B cell (primary cell): ENCODE measurements around the gene PLA2G1B. TPM values are rescaled to one million over a fixed set of nuclear protein-coding genes. Genes with fewer than 3 reads are reported as not detected.

Experiments
- ATAC-seq: fragments of 200-7000 bp; cut with Tn5 transposase; one replicate; pipeline ENCODE4 v1.10.0; 2021; ENCODE audit warnings: low read depth, mild to moderate bottlenecking, moderate number of reproducible peaks, moderate library complexity
- CTCF ChIA-PET: fragments of 350-600 bp; sonication (Branson Sonifier 250); formaldehyde crosslinking; loops from one replicate; lab custom pipeline; 2021; ENCODE audit warnings: antibody characterized with exemption, inconsistent platforms; lab: Charles Lee
- POLR2A ChIA-PET: fragments of 350-600 bp; sonication (Branson Sonifier 250); formaldehyde crosslinking; loops from one replicate; lab custom pipeline; 2021; ENCODE audit warnings: antibody characterized with exemption; lab: Charles Lee
- DNase-seq: peaks from one replicate; pipeline ENCODE4 v3.0.0; 2013
- H2AFZ ChIP-seq: 2 replicates; pipeline ENCODE4 v1.6.1; 2012; ENCODE audit warnings: mild to moderate bottlenecking, low read depth, low read length; ENCODE audit not compliant: insufficient read depth, poor library complexity, severe bottlenecking
- H3K27ac ChIP-seq, 2 donors: 1 replicate in 1 of 2; 2 replicates in 1 of 2; pipeline ENCODE4 v1.5.1; 2012 to 2013; ENCODE audit warnings: low read length in 2 of 2, mild to moderate bottlenecking in 2 of 2, moderate library complexity in 1 of 2
- H3K27me3 ChIP-seq, 4 experiments: fragments of 200-600 bp in 1 of 4; sonication (generic) in 1 of 4; replicated peaks in 1 of 4; 1 replicate in 2 of 4; 2 replicates in 2 of 4; pipeline versions ENCODE4 v1.6.1 to v1.7.0; 2013 to 2016; ENCODE audit warnings: low read length in 3 of 4, mild to moderate bottlenecking in 2 of 4, mixed read lengths in 1 of 4, moderate library complexity in 1 of 4; ENCODE audit not compliant: insufficient read depth in 4 of 4, control insufficient read depth in 3 of 4; ENCODE audit errors: control extremely low read depth in 1 of 4
- H3K36me3 ChIP-seq, 2 experiments: replicated peaks in 1 of 2; 1 replicate in 1 of 2; 2 replicates in 1 of 2; pipeline versions ENCODE4 v1.6.1 to v1.7.1; 2013; ENCODE audit warnings: low read length in 1 of 2; ENCODE audit not compliant: insufficient read depth in 2 of 2, control insufficient read depth in 1 of 2; ENCODE audit errors: control extremely low read depth in 1 of 2, extremely low read depth in 1 of 2
- H3K4me1 ChIP-seq, 2 donors: fragments of 200-600 bp in 1 of 2; sonication (generic) in 1 of 2; 1 replicate in 1 of 2; 2 replicates in 1 of 2; pipeline versions ENCODE4 v1.5.1 to v1.6.1; 2013 to 2017; ENCODE audit warnings: low read length in 2 of 2; ENCODE audit not compliant: control insufficient read depth in 2 of 2, insufficient read depth in 2 of 2
- H3K4me2 ChIP-seq: replicated peaks from 2 replicates; pipeline ENCODE3; 2012; ENCODE audit warnings: mild to moderate bottlenecking, low read depth, low read length; ENCODE audit not compliant: poor library complexity, severe bottlenecking
- H3K4me3 ChIP-seq, 5 experiments: fragments of 200-600 bp in 1 of 5; sonication (generic) in 1 of 5; 1 replicate in 3 of 5; 2 replicates in 2 of 5; pipeline versions ENCODE4 v1.5.1 to v1.7.0; 2011 to 2016; ENCODE audit warnings: low read length in 4 of 5, mild to moderate bottlenecking in 4 of 5, low read depth in 2 of 5, control low read depth in 1 of 5, moderate library complexity in 1 of 5; ENCODE audit not compliant: insufficient read depth in 1 of 5; ENCODE audit errors: control extremely low read depth in 1 of 5, extremely low read depth in 1 of 5
- H3K79me2 ChIP-seq: fragments of 200-600 bp; sonication (generic); one replicate; pipeline ENCODE4 v1.6.0; 2016; ENCODE audit warnings: low read length; ENCODE audit not compliant: control insufficient read depth, insufficient read depth
- H3K9ac ChIP-seq: fragments of 200-600 bp; sonication (generic); 2 replicates; pipeline ENCODE4 v1.6.1; 2017; ENCODE audit warnings: mild to moderate bottlenecking, low read length, moderate library complexity
- H3K9me3 ChIP-seq, 3 donors: one replicate each; pipeline versions ENCODE4 v1.6.1 to v1.7.1; 2013; ENCODE audit warnings: low read length in 2 of 3; ENCODE audit not compliant: control insufficient read depth in 2 of 3, insufficient read depth in 1 of 3; ENCODE audit errors: control extremely low read depth in 1 of 3
- H4K20me1 ChIP-seq: 2 replicates; pipeline ENCODE4 v1.6.0; 2012; ENCODE audit warnings: mild to moderate bottlenecking, low read length; ENCODE audit not compliant: insufficient read depth, control insufficient read depth, poor library complexity, severe bottlenecking
- H3K27ac Mint-ChIP-seq: one replicate; pipeline ENCODE4 v1.8.0; 2021; ENCODE audit warnings: mixed read lengths
- H3K27me3 Mint-ChIP-seq: one replicate; pipeline ENCODE4 v1.8.0; 2021; ENCODE audit warnings: mixed read lengths
- H3K4me1 Mint-ChIP-seq: one replicate; pipeline ENCODE4 v1.8.0; 2021; ENCODE audit warnings: mixed read lengths
- H3K4me3 Mint-ChIP-seq: one replicate; pipeline ENCODE4 v1.8.0; 2021; ENCODE audit warnings: mixed read lengths
- H3K9me3 Mint-ChIP-seq: one replicate; pipeline ENCODE4 v1.8.0; 2022; ENCODE audit warnings: mixed read lengths; ENCODE audit not compliant: insufficient read depth
- EZH2 ChIP-seq: IDR thresholded peaks from 2 replicates; pipeline ENCODE4 v1.6.1; 2012; ENCODE audit warnings: borderline replicate concordance, low read depth, mild to moderate bottlenecking, moderate library complexity, low read length; ENCODE audit not compliant: insufficient read depth, poor library complexity, severe bottlenecking
- WGBS: methylation state at CpG from one replicate; pipeline ENCODE4 v1.1.5; 2013; ENCODE audit warnings: missing lambda C conversion rate; ENCODE audit not compliant: insufficient coverage; 5-methylcytosine and 5-hydroxymethylcytosine counted together
- intact Hi-C: fragments of 100-400 bp; cut with micrococcal nuclease; formaldehyde crosslinking; loops from one replicate; pipeline ENCODE4 v1.10.0; 2022
- polyA plus RNA-seq: library from polyadenylated mRNA; depleted of rRNA; stranded (reverse); fragments of >200 nt; gene quantifications from 2 replicates; pipeline ENCODE4 v1.2.3, GENCODE V29; 2012
- total RNA-seq, 2 donors: library from RNA; stranded (reverse); fragments of 120-200 nt in 1 of 2; gene quantifications; 1 replicate in 1 of 2; 2 replicates in 1 of 2; pipeline versions ENCODE4 v1.2.3 to v1.2.4, GENCODE V29; 2013 to 2022
- TF ChIP-seq, protein P1 (sequence below): fragments of 200-600 bp; IDR thresholded peaks from one replicate; pipeline ENCODE4 v1.8.0; 2022; ENCODE audit warnings: antibody characterized with exemption, mild to moderate bottlenecking

PLA2G1B gene
- total and polyA plus RNA-seq, 2 donors (not counting 1 experiment from before 2014, with no cell fraction given), result not detected

- Histone ChIP-seq H3K9me3 (no peaks in the 10 kb centered on the region), H3K27ac (no peak overlapping the region), H4K20me1 (no peaks in the 10 kb centered on the region), H3K36me3 (no peaks in the 10 kb centered on the region), H2AFZ (no peak overlapping the region), H3K9ac (no peak overlapping the region), H3K4me2 (no peak overlapping the region), H3K27me3 (peaks cover 0 to 2% (median 0%) of the 10 kb centered on the region in 4 experiments), H3K4me1 (peaks cover 8 to 13% of the 10 kb centered on the region in 2 donors), H3K4me3 (no peak overlapping the region), H3K79me2 (no peaks in the 10 kb centered on the region)
- H3K27ac Mint-ChIP-seq, result no peak overlapping the region
- ChIA-PET CTCF (interaction anchor here (1.4 to 2.9 kb wide), 2 partner anchors 19 to 59 kb away, joined by 3 to 10 read pairs; no protein-coding TSS in a partner anchor), POLR2A (interaction anchor here (0.6 kb wide), 1 partner anchor 16 kb away, joined by 6 read pairs; no protein-coding TSS in a partner anchor)
- H3K27me3 Mint-ChIP-seq, result no peaks in the 10 kb centered on the region
- intact Hi-C loops, result no loop called here
- WGBS, result 91% methylated on average over 6 of the region's 7 CpGs
- no peak overlapping the region for H3K4me3 Mint-ChIP-seq
- TF ChIP-seq EZH2, result no peak
- TF ChIP-seq, protein P1, sequence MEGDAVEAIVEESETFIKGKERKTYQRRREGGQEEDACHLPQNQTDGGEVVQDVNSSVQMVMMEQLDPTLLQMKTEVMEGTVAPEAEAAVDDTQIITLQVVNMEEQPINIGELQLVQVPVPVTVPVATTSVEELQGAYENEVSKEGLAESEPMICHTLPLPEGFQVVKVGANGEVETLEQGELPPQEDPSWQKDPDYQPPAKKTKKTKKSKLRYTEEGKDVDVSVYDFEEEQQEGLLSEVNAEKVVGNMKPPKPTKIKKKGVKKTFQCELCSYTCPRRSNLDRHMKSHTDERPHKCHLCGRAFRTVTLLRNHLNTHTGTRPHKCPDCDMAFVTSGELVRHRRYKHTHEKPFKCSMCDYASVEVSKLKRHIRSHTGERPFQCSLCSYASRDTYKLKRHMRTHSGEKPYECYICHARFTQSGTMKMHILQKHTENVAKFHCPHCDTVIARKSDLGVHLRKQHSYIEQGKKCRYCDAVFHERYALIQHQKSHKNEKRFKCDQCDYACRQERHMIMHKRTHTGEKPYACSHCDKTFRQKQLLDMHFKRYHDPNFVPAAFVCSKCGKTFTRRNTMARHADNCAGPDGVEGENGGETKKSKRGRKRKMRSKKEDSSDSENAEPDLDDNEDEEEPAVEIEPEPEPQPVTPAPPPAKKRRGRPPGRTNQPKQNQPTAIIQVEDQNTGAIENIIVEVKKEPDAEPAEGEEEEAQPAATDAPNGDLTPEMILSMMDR, result no peak
- ATAC-seq (no peak), DNase-seq (no peak)
- peaks cover 13% of the 10 kb centered on the region for H3K4me1 Mint-ChIP-seq
- H3K9me3 Mint-ChIP-seq, result no peaks in the 10 kb centered on the region
Observed at GRCh38 chr12:120286768-120287490, 40.6 kb downstream of the PLA2G1B start.

- H3K27me3 Mint-ChIP-seq, result no peaks in the 10 kb centered on the region
- TF ChIP-seq EZH2, result no peak
- TF ChIP-seq, protein P1, result no peak
- no peak overlapping the region for H3K27ac ChIP-seq
- no peak overlapping the region for H3K4me3 ChIP-seq
- DNase-seq, result no peak
- H3K9ac ChIP-seq, result no peak overlapping the region
- no peak overlapping the region for H3K4me2 ChIP-seq
- POLR2A ChIA-PET, result interaction anchor here (0.9 to 1.0 kb wide), 2 partner anchors 18 to 84 kb away, joined by 3 to 6 read pairs; partner anchors contain the start of gene SIRT4
- CTCF ChIA-PET, result no interaction called here
- H3K79me2 ChIP-seq, result no peaks in the 10 kb centered on the region
- no peak overlapping the region for H3K27ac Mint-ChIP-seq
- H3K9me3 Mint-ChIP-seq, result no peaks in the 10 kb centered on the region
- intact Hi-C loops, result no loop called here
- WGBS, result 100% methylated on average over 1 of the region's 3 CpGs
- ATAC-seq, result no peak
- H2AFZ ChIP-seq, result no peak overlapping the region
- H3K36me3 ChIP-seq, result no peaks in the 10 kb centered on the region
- no peaks in the 10 kb centered on the region for H3K9me3 ChIP-seq
- H3K4me1 Mint-ChIP-seq, result peaks cover 2% of the 10 kb centered on the region
- no peak overlapping the region for H3K4me3 Mint-ChIP-seq
- no peaks in the 10 kb centered on the region for H3K4me1 ChIP-seq
- no peaks in the 10 kb centered on the region for H4K20me1 ChIP-seq
- peaks cover 0 to 2% (median 0%) of the 10 kb centered on the region in 4 experiments for H3K27me3 ChIP-seq
Observed at GRCh38 chr12:120284381-120284780, 43.2 kb downstream of the PLA2G1B start.
